Muscle layer of colon (tissue), 2 donors: ENCODE results near the gene GSK3B.

ENCODE experiments used
- H3K27ac ChIP-seq: one replicate; pipeline ENCODE4 v1.7.0; 2013; ENCODE audit warnings: low read depth, mild to moderate bottlenecking, low read length, moderate library complexity
- H3K27me3 ChIP-seq, 2 donors: one replicate each; pipeline ENCODE4 v1.7.0; 2013; ENCODE audit warnings: low read length in 2 of 2, mild to moderate bottlenecking in 2 of 2; ENCODE audit not compliant: insufficient read depth in 2 of 2, control insufficient read depth in 1 of 2
- H3K36me3 ChIP-seq: one replicate; pipeline ENCODE4 v1.7.0; 2013; ENCODE audit warnings: mild to moderate bottlenecking, low read length; ENCODE audit not compliant: insufficient read depth
- H3K4me1 ChIP-seq: one replicate; pipeline ENCODE4 v1.7.0; 2013; ENCODE audit warnings: mild to moderate bottlenecking, low read length; ENCODE audit not compliant: insufficient read depth
- H3K4me3 ChIP-seq, 2 donors: one replicate each; pipeline ENCODE4 v1.7.0; 2013; ENCODE audit warnings: low read length in 2 of 2, low read depth in 1 of 2, mild to moderate bottlenecking in 1 of 2, moderate library complexity in 1 of 2
- H3K9ac ChIP-seq: one replicate; pipeline ENCODE4 v1.7.0; 2013; ENCODE audit warnings: low read length
- H3K9me3 ChIP-seq: one replicate; pipeline ENCODE4 v1.7.0; 2013; ENCODE audit warnings: mild to moderate bottlenecking, low read length
- donor health status: abdominal sarcoma.
- donor health status: Adenocarcinoma of cecum.

GSK3B gene

DNA sequence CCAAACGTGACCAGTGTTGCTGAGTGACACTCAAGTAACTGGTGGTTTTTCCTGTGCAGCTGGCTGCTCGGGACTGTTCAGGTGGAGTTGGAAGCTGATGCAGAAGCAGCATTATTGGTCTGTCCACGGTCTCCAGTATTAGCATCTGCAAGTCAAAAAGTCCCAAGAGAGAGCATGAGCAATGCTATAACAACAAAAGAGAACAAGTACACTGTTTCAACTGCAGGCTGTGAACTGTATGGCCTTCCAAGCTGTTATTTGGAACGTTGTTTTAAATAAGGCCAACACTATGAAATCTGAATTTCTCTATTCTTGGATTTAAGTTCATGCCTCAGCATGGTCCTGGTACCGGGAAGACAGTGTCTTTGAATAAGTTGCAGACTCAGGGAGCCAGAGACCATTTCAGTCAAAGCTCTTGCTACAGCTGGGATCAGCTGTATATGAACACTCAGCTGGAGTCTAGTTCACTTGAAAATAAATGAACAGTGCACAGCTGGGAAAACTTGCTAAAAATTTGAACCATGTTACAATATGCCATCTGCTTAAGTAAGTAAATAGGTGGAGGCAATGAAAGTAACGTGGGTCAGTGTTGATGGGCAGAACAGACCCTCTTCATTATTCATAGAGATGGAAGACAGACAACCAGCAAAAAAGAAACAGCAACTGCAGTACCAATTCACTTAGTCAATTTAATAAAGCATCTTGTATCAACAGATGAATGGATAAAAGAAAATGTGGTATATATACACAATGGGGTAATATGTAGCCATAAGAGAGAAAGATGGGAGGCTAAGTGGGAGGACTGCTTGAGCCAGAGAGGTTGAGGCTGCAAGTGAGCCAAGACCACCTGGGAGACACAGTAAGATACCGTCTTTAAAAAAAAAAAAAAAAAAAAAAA, 267.3 kb downstream of the GSK3B start:
- H3K27ac ChIP-seq, result no peak overlapping the region
- H3K27me3 ChIP-seq, result no peaks in the 10 kb centered on the region
- H3K36me3 ChIP-seq, result no peaks in the 10 kb centered on the region
- H3K9ac ChIP-seq, result no peak overlapping the region
- no peaks in the 10 kb centered on the region for H3K9me3 ChIP-seq
- H3K4me3 ChIP-seq, result no peak overlapping the region
- no peaks in the 10 kb centered on the region for H3K4me1 ChIP-seq

DNA sequence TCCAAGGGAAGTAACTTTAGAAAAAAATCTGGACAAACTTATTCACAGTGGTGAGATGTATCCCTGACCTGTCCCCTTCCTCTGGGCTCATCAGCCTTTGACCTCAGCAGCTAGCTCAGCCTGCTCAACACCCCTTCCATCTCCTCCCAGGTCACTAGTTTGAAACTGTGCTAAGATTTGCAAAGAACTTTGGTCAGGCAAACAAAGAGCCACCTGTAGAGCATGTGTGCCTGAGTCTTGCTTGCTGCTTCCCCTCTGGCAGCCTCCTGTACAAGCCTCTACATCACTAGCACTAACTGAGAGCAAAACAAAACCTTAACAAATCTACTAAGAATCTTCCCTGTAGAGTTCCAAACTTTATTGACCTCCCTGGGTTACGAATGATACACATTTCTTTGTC, 268.4 kb downstream of the GSK3B start:
- Histone ChIP-seq H3K4me3 (no peak overlapping the region), H3K36me3 (no peaks in the 10 kb centered on the region), H3K27me3 (no peaks in the 10 kb centered on the region), H3K27ac (no peak overlapping the region), H3K9me3 (no peaks in the 10 kb centered on the region), H3K4me1 (no peaks in the 10 kb centered on the region), H3K9ac (no peak overlapping the region)

GRCh38 chr3:119819806-119820205, 274.4 kb downstream of the GSK3B start:
- Histone ChIP-seq H3K36me3 (no peaks in the 10 kb centered on the region), H3K27me3 (no peaks in the 10 kb centered on the region), H3K4me3 (no peak overlapping the region), H3K4me1 (no peaks in the 10 kb centered on the region), H3K27ac (no peak overlapping the region), H3K9me3 (no peaks in the 10 kb centered on the region), H3K9ac (no peak overlapping the region)

- Histone ChIP-seq H3K36me3 (no peaks in the 10 kb centered on the region), H3K9ac (no peak overlapping the region), H3K27ac (no peak overlapping the region), H3K9me3 (no peaks in the 10 kb centered on the region), H3K4me3 (no peak overlapping the region), H3K4me1 (no peaks in the 10 kb centered on the region), H3K27me3 (no peaks in the 10 kb centered on the region)
Observed at GRCh38 chr3:119818937-119819336, 275.3 kb downstream of the GSK3B start.

- no peaks in the 10 kb centered on the region for H3K4me1 ChIP-seq
- H3K36me3 ChIP-seq, result no peaks in the 10 kb centered on the region
- no peaks in the 10 kb centered on the region for H3K27me3 ChIP-seq
- H3K9ac ChIP-seq, result no peak overlapping the region
- no peaks in the 10 kb centered on the region for H3K9me3 ChIP-seq
- no peak overlapping the region for H3K27ac ChIP-seq
- H3K4me3 ChIP-seq, result no peak overlapping the region
Observed at GRCh38 chr3:119817583-119818363, 276.5 kb downstream of the GSK3B start.

DNA sequence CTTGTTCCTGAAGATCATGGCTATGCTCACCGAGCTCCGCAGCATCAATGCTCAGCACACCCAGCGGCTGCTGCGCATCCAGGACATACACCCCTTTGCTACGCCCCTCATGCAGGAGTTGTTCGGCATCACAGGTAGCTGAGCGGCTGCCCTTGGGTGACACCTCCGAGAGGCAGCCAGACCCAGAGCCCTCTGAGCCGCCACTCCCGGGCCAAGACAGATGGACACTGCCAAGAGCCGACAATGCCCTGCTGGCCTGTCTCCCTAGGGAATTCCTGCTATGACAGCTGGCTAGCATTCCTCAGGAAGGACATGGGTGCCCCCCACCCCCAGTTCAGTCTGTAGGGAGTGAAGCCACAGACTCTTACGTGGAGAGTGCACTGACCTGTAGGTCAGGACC, 277.2 kb downstream of the GSK3B start:
- Histone ChIP-seq H3K9ac (no peak overlapping the region), H3K9me3 (no peaks in the 10 kb centered on the region), H3K4me3 (no peak overlapping the region), H3K4me1 (no peaks in the 10 kb centered on the region), H3K27me3 (no peaks in the 10 kb centered on the region), H3K36me3 (no peaks in the 10 kb centered on the region), H3K27ac (no peak overlapping the region)

GRCh38 chr3:119815716-119816115, 278.5 kb downstream of the GSK3B start:
- Histone ChIP-seq H3K4me1 (no peaks in the 10 kb centered on the region), H3K9ac (no peak overlapping the region), H3K4me3 (no peak overlapping the region), H3K27ac (no peak overlapping the region), H3K36me3 (no peaks in the 10 kb centered on the region), H3K9me3 (no peaks in the 10 kb centered on the region), H3K27me3 (no peaks in the 10 kb centered on the region)

DNA sequence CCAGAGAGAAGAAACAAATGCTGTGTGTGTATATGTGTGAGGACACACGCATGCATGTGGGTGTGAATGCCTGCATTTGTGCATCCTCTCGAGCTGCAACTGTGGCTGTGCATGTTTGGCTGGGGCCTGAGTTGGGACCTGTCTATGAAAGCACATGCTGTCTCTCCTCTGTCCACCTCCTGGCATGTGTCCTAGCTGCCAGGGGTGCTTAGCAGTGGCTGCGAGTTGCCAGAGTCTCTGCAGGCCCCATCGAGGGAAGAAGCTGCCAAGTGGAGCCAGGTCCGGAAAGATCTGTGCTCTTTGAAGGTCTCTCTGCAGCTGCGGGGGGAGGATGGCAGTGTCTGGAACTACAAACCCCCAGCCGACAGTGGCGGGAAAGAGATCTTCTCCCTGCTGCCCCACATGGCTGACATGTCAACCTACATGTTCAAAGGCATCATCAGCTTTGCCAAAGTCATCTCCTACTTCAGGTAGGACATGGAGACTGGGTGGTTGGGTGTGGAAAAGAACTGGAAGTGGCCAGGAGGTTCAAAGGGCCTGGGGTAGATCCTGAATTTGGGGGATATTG, 281.7 kb downstream of the GSK3B start:
- Histone ChIP-seq H3K9ac (no peak overlapping the region), H3K4me3 (no peak overlapping the region), H3K27ac (no peak overlapping the region), H3K4me1 (no peaks in the 10 kb centered on the region), H3K36me3 (no peaks in the 10 kb centered on the region), H3K27me3 (no peaks in the 10 kb centered on the region), H3K9me3 (no peaks in the 10 kb centered on the region)

DNA sequence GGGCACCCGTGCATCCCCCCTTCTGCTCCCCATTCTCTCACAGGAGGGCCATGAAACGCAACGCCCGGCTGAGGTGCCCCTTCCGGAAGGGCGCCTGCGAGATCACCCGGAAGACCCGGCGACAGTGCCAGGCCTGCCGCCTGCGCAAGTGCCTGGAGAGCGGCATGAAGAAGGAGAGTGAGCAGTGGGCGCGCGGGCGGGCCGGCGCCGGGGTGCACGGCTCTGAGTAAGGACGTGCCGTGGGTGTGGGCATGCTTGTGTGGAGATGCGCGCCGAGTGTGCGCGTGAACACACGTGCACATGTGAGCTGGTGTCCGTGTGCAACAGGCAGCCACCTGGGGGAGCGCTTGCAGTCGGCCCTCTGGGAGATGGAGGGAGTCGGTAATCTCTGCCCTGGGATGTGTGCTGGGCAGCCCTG, 284.2 kb downstream of the GSK3B start:
- Histone ChIP-seq H3K27ac (no peak overlapping the region), H3K4me3 (peak overlapping the region; percentile 56 to 62), H3K9me3 (no peaks in the 10 kb centered on the region), H3K4me1 (no peaks in the 10 kb centered on the region), H3K27me3 (no peaks in the 10 kb centered on the region), H3K9ac (no peak overlapping the region), H3K36me3 (no peaks in the 10 kb centered on the region)

DNA sequence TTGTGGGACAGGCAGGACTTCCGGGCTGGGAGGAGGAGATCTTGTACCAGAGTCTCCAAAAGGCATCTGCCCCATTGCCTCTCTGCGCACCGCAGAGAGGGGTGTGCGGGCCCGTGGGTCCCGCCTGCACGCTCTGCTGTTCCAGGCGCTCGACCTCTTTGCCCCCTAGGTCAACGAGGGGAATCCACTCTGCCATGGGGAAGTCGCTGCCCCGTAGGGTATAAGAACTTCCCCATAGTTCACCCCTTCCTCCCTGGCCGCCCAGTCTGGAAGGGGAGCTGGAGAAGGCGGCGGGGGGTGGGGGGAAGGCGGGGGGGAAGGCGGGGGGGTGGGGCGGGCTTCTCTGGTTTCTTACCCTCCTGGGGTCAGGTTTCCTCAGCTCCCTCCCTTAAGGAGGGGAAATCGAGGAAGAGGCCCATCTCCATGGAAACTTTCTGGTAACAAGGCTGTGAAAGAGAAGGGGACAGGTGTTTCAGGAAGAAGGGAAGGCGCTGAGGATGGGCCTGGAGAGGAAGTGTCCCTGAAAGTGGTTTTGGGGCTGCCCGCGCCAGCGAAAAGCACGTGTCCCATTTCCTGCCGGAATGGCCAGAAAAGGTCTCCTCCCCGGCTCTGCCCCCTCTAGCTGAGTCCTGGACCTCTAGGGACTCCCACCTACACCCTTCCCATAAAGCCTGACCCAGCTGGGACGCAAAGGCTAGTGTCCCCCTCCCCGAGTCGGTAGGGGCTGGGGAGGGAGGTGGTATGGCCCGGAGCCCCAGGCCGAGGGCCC, 284.8 kb downstream of the GSK3B start:
- H3K9ac ChIP-seq, result no peak overlapping the region
- H3K27ac ChIP-seq, result no peak overlapping the region
- H3K9me3 ChIP-seq, result no peaks in the 10 kb centered on the region
- no peaks in the 10 kb centered on the region for H3K4me1 ChIP-seq
- H3K4me3 ChIP-seq, result peak overlapping the region; percentile 56 to 62
- H3K27me3 ChIP-seq, result no peaks in the 10 kb centered on the region
- H3K36me3 ChIP-seq, result no peaks in the 10 kb centered on the region

GRCh38 chr3:119808843-119809242, 285.4 kb downstream of the GSK3B start:
- no peak overlapping the region for H3K27ac ChIP-seq
- no peaks in the 10 kb centered on the region for H3K27me3 ChIP-seq
- H3K36me3 ChIP-seq, result no peaks in the 10 kb centered on the region
- no peaks in the 10 kb centered on the region for H3K9me3 ChIP-seq
- no peak overlapping the region for H3K4me3 ChIP-seq
- H3K9ac ChIP-seq, result no peak overlapping the region
- no peaks in the 10 kb centered on the region for H3K4me1 ChIP-seq
